ENCODE results near the gene EXOSC2. TPM values are rescaled to one million over a fixed set of nuclear protein-coding genes. Genes with fewer than 3 reads are reported as not detected.

The EXOSC2 gene
- total and polyA plus RNA-seq, 2 of the 13 experiments (the other 11 are each of a cell fraction or from before 2014, with no cell fraction given): 27.5 to 63.8 TPM

DNA sequence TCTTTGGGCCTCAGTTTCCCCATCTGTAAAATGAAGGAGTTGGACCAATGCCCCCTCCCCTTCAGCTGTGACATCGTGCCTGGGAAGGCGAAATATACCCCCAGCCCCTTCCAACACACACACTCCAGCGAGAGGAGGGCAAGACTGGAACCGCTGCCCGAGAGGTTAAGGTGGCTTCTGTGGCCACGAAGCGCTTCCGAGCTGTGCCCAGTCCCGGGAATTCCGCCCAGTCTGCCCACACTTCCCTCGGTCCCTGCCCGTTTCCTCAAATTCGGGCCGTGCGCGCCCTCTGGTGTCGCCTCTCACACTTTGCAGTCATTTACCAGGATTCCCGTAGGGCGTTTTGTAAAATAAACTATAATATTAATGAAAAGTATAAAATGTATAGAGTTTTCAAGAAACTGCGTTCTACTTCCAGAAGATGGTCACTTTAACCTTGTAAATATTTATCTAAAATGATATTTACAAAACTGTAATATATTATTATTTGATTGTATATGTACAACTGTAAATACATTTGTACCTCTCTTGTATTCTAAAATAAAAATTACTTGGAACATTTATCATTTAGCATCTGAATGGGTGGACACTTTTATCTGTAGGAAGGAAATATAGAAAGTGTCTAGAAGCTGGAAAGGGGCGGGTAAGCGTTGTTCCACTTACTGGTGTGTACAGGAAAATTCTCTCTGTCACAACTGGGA, 11.0 kb upstream of the EXOSC2 start (continued):
- TF ChIP-seq HIVEP1 (CRISPR knock-in tag; IDR thresholded peaks at IDR 0.05) (no peak), ARHGAP35 (CRISPR knock-in tag; IDR thresholded peaks at IDR 0.05; ENCODE audit: borderline replicate concordance) (no peak), ZNF569 (CRISPR knock-in tag; IDR thresholded peaks at IDR 0.05; ENCODE audit: borderline replicate concordance) (no peak), ZNF709 (CRISPR knock-in tag; IDR thresholded peaks at IDR 0.05) (no peak), IKZF1 (IDR thresholded peaks at IDR 0.05) (no peak), ZNF501 (CRISPR knock-in tag; IDR thresholded peaks at IDR 0.05) (peak; percentile 50; the same call in 1 of the 2 replicates), WIZ (CRISPR knock-in tag; IDR thresholded peaks at IDR 0.05) (no peak), ZNF552 (CRISPR knock-in tag; IDR thresholded peaks at IDR 0.05; ENCODE audit: borderline replicate concordance) (no peak), FOSL1 (CRISPR knock-in tag; IDR thresholded peaks at IDR 0.05; ENCODE audit: borderline replicate concordance) (no peak), RAD51 (IDR thresholded peaks at IDR 0.05; ENCODE audit: borderline replicate concordance) (no peak), ZNF782 (CRISPR knock-in tag; IDR thresholded peaks at IDR 0.05; ENCODE audit: borderline replicate concordance) (0 out of 2 replicates have a peak, but pooled peaks have one; percentile 25), CEBPB (IDR thresholded peaks at IDR 0.05; ENCODE audit: borderline replicate concordance, low read depth, low read length) (no peak), ZNF556 (CRISPR knock-in tag; IDR thresholded peaks at IDR 0.05; ENCODE audit: borderline replicate concordance) (no peak), ZFP41 (CRISPR knock-in tag; IDR thresholded peaks at IDR 0.05; ENCODE audit: borderline replicate concordance) (no peak), SIX4 (CRISPR knock-in tag; IDR thresholded peaks at IDR 0.05) (no peak), TBX2 (CRISPR knock-in tag; IDR thresholded peaks at IDR 0.05; ENCODE audit: borderline replicate concordance) (no peak; the same call in 1 of the 2 replicates)
- TF ChIP-seq, protein P1, sequence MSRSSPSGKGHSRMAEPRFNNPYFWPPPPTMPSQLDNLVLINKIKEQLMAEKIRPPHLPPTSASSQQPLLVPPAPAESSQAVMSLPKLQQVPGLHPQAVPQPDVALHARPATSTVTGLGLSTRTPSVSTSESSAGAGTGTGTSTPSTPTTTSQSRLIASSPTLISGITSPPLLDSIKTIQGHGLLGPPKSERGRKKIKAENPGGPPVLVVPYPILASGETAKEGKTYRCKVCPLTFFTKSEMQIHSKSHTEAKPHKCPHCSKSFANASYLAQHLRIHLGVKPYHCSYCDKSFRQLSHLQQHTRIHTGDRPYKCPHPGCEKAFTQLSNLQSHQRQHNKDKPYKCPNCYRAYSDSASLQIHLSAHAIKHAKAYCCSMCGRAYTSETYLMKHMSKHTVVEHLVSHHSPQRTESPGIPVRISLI (CRISPR knock-in tag; IDR thresholded peaks at IDR 0.05; ENCODE audit: borderline replicate concordance): no peak
- TF ChIP-seq, protein P2, sequence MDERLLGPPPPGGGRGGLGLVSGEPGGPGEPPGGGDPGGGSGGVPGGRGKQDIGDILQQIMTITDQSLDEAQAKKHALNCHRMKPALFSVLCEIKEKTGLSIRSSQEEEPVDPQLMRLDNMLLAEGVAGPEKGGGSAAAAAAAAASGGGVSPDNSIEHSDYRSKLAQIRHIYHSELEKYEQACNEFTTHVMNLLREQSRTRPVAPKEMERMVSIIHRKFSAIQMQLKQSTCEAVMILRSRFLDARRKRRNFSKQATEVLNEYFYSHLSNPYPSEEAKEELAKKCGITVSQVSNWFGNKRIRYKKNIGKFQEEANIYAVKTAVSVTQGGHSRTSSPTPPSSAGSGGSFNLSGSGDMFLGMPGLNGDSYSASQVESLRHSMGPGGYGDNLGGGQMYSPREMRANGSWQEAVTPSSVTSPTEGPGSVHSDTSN (CRISPR knock-in tag; IDR thresholded peaks at IDR 0.05): no peak
- TF ChIP-seq, protein P3, sequence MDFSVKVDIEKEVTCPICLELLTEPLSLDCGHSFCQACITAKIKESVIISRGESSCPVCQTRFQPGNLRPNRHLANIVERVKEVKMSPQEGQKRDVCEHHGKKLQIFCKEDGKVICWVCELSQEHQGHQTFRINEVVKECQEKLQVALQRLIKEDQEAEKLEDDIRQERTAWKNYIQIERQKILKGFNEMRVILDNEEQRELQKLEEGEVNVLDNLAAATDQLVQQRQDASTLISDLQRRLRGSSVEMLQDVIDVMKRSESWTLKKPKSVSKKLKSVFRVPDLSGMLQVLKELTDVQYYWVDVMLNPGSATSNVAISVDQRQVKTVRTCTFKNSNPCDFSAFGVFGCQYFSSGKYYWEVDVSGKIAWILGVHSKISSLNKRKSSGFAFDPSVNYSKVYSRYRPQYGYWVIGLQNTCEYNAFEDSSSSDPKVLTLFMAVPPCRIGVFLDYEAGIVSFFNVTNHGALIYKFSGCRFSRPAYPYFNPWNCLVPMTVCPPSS (IDR thresholded peaks at IDR 0.05): no peak
- TF ChIP-seq, protein P4, sequence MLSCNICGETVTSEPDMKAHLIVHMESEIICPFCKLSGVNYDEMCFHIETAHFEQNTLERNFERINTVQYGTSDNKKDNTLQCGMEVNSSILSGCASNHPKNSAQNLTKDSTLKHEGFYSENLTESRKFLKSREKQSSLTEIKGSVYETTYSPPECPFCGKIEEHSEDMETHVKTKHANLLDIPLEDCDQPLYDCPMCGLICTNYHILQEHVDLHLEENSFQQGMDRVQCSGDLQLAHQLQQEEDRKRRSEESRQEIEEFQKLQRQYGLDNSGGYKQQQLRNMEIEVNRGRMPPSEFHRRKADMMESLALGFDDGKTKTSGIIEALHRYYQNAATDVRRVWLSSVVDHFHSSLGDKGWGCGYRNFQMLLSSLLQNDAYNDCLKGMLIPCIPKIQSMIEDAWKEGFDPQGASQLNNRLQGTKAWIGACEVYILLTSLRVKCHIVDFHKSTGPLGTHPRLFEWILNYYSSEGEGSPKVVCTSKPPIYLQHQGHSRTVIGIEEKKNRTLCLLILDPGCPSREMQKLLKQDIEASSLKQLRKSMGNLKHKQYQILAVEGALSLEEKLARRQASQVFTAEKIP (CRISPR knock-in tag; IDR thresholded peaks at IDR 0.05; ENCODE audit: borderline replicate concordance): no peak
- TF ChIP-seq, protein P5, sequence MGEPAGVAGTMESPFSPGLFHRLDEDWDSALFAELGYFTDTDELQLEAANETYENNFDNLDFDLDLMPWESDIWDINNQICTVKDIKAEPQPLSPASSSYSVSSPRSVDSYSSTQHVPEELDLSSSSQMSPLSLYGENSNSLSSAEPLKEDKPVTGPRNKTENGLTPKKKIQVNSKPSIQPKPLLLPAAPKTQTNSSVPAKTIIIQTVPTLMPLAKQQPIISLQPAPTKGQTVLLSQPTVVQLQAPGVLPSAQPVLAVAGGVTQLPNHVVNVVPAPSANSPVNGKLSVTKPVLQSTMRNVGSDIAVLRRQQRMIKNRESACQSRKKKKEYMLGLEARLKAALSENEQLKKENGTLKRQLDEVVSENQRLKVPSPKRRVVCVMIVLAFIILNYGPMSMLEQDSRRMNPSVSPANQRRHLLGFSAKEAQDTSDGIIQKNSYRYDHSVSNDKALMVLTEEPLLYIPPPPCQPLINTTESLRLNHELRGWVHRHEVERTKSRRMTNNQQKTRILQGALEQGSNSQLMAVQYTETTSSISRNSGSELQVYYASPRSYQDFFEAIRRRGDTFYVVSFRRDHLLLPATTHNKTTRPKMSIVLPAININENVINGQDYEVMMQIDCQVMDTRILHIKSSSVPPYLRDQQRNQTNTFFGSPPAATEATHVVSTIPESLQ (CRISPR knock-in tag; conservative IDR thresholded peaks at IDR 0.05): no peak
